Ovary (tissue), 3 donors: ENCODE results near the gene KRT17.

ENCODE experiments used
- EP300 ChIP-seq: sonication (generic); formaldehyde crosslinking; IDR thresholded peaks from one replicate; pipeline ENCODE4 v1.6.1; 2017; ENCODE audit warnings: antibody characterized with exemption
- POLR2A ChIP-seq: fragments of 450-650 bp; IDR thresholded peaks from one replicate; pipeline ENCODE4 v1.6.1; 2017; ENCODE audit warnings: antibody characterized with exemption, mild to moderate bottlenecking, moderate library complexity
- TF ChIP-seq, protein P1 (sequence below), 3 donors: fragments of 450-650 bp in 2 of 3; fragments of 200-600 bp in 1 of 3; IDR thresholded peaks; one replicate each; pipeline versions ENCODE4 v1.5.1 to v1.8.0; 2016 to 2022; ENCODE audit warnings: antibody characterized with exemption in 3 of 3, mild to moderate bottlenecking in 1 of 3
- donor health status: DM: no; HTN: no; CAD: no.

DNA sequence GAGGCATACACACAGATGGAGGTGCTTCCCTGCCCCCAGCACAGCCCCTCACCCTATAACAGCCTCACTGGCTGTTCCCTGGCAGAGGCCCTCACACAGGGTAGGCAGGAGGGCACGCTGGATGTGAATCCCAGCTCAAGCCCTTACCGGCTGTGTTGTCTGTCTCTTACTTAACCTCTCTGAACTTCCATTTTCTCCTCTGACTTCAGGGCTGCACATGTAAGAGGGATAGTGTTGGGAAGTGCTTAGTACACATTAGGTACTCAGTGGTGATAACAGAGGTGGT is 39.7 kb upstream of the KRT17 start:
- TF ChIP-seq, protein P1, sequence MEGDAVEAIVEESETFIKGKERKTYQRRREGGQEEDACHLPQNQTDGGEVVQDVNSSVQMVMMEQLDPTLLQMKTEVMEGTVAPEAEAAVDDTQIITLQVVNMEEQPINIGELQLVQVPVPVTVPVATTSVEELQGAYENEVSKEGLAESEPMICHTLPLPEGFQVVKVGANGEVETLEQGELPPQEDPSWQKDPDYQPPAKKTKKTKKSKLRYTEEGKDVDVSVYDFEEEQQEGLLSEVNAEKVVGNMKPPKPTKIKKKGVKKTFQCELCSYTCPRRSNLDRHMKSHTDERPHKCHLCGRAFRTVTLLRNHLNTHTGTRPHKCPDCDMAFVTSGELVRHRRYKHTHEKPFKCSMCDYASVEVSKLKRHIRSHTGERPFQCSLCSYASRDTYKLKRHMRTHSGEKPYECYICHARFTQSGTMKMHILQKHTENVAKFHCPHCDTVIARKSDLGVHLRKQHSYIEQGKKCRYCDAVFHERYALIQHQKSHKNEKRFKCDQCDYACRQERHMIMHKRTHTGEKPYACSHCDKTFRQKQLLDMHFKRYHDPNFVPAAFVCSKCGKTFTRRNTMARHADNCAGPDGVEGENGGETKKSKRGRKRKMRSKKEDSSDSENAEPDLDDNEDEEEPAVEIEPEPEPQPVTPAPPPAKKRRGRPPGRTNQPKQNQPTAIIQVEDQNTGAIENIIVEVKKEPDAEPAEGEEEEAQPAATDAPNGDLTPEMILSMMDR (IDR thresholded peaks at IDR 0.05): no peak
- TF ChIP-seq POLR2A (no peak), EP300 (no peak)
